HG02943 (cell line): ENCODE data around the gene SPX.

Experiments
- ATAC-seq: cut with Tn5 transposase; IDR thresholded peaks from one replicate; pipeline ENCODE4 v1.9.1; 2021; ENCODE audit warnings: mild to moderate bottlenecking, low read depth, moderate library complexity; ENCODE audit not compliant: unreplicated experiment

SPX gene

GRCh38 chr12:21573733-21574358, 47.8 kb downstream of the SPX start:
- ATAC-seq: no peak

DNA sequence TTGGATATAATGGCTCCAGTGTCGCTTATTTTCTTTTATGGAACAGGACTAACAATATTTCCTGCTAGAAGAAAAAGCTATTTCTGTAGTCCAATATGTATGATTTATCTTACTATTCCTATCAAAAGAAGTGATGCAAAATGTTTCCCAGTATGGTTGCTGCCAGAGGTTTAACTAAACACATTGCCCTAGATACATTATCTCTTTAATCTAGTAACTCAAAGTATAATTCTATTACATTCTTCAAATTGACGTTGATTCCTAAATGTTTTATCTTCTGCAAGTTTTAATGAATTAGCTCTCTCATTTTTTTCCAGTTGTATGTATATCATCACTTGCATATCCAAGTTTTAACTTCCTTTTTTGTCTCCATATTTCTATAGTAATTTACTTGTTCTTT, 50.3 kb downstream of the SPX start:
- no peak for ATAC-seq

GRCh38 chr12:21577516-21577915, 51.4 kb downstream of the SPX start:
- no peak for ATAC-seq

GRCh38 chr12:21580748-21581516, 54.8 kb downstream of the SPX start:
- ATAC-seq: no peak
